OCI-LY1 (cell line): Measurements from ENCODE around the gene ERCC6.

Experiments
- H2AFZ ChIP-seq: fragments of 200-600 bp; sonication (generic), shearing (Covaris generic); 2 replicates; pipeline ENCODE4 v1.6.0; 2014; ENCODE audit warnings: antibody characterized with exemption, mild to moderate bottlenecking, low read length
- H3F3A ChIP-seq: fragments of 200-600 bp; sonication (generic), shearing (Covaris generic); 2 replicates; pipeline ENCODE4 v1.6.0; 2014; ENCODE audit warnings: mild to moderate bottlenecking, antibody characterized with exemption, low read length, moderate library complexity; ENCODE audit not compliant: insufficient read depth
- H3K27ac ChIP-seq: fragments of 200-600 bp; sonication (generic); 2 replicates; pipeline ENCODE4 v1.5.1; 2014; ENCODE audit warnings: low read length, mixed run types, mild to moderate bottlenecking, low read depth; ENCODE audit not compliant: poor library complexity, severe bottlenecking
- H3K27me3 ChIP-seq: fragments of 200-600 bp; sonication (generic); 2 replicates; pipeline ENCODE4 v1.6.0; 2014; ENCODE audit warnings: antibody characterized with exemption, mild to moderate bottlenecking, low read length, moderate library complexity; ENCODE audit not compliant: insufficient read depth
- H3K36me3 ChIP-seq: fragments of 200-600 bp; sonication (generic); 2 replicates; pipeline ENCODE4 v1.6.1; 2014; ENCODE audit warnings: mild to moderate bottlenecking, antibody characterized with exemption, low read length, moderate library complexity, mixed read lengths; ENCODE audit not compliant: insufficient read depth
- H3K4me1 ChIP-seq: fragments of 200-600 bp; sonication (generic); 2 replicates; pipeline ENCODE4 v1.5.1; 2014; ENCODE audit warnings: mild to moderate bottlenecking, low read length, moderate library complexity; ENCODE audit not compliant: insufficient read depth, severe bottlenecking
- H3K4me2 ChIP-seq: fragments of 200-600 bp; sonication (generic), shearing (Covaris generic); 2 replicates; pipeline ENCODE4 v1.6.1; 2014; ENCODE audit warnings: low read length
- H3K4me3 ChIP-seq: fragments of 200-600 bp; sonication (generic); 2 replicates; pipeline ENCODE4 v1.5.1; 2014; ENCODE audit warnings: low read length, low read depth, mild to moderate bottlenecking, mixed read lengths; ENCODE audit not compliant: poor library complexity, severe bottlenecking
- H3K79me2 ChIP-seq: fragments of 200-600 bp; shearing (Covaris generic); 2 replicates; pipeline ENCODE4 v1.6.1; 2016; ENCODE audit warnings: mixed run types, low read length, mixed read lengths; ENCODE audit not compliant: insufficient read depth
- H3K9ac ChIP-seq: fragments of 200-600 bp; sonication (generic), shearing (Covaris generic); 2 replicates; pipeline ENCODE4 v1.6.1; 2014; ENCODE audit warnings: mild to moderate bottlenecking, low read length, mixed read lengths
- H3K9me2 ChIP-seq: fragments of 200-600 bp; sonication (generic), shearing (Covaris generic); 2 replicates; pipeline ENCODE4 v1.6.1; 2014; ENCODE audit warnings: low read depth, mild to moderate bottlenecking, low read length, mixed read lengths
- H3K9me3 ChIP-seq: fragments of 200-600 bp; shearing (Covaris generic); 2 replicates; pipeline ENCODE4 v1.6.1; 2014; ENCODE audit warnings: low read length, mixed read lengths
- H4K20me1 ChIP-seq: fragments of 200-600 bp; sonication (generic), shearing (Covaris generic); 2 replicates; pipeline ENCODE4 v1.6.0; 2016; ENCODE audit warnings: mild to moderate bottlenecking, low read length; ENCODE audit not compliant: insufficient read depth
- EZH2 ChIP-seq: fragments of 200-600 bp; sonication (generic), shearing (Covaris generic); IDR thresholded peaks from 2 replicates; pipeline ENCODE4 v1.8.0; 2017; ENCODE audit warnings: borderline replicate concordance, mixed run types, mild to moderate bottlenecking, antibody characterized with exemption, low read length, moderate library complexity, mixed read lengths
- TF ChIP-seq, protein P1 (sequence below): fragments of 200-600 bp; sonication (generic), shearing (Covaris generic); IDR thresholded peaks from 2 replicates; pipeline ENCODE4 v1.5.1; 2017; ENCODE audit warnings: mild to moderate bottlenecking, antibody characterized with exemption, low read length, moderate library complexity, mixed read lengths

Gene ERCC6

DNA sequence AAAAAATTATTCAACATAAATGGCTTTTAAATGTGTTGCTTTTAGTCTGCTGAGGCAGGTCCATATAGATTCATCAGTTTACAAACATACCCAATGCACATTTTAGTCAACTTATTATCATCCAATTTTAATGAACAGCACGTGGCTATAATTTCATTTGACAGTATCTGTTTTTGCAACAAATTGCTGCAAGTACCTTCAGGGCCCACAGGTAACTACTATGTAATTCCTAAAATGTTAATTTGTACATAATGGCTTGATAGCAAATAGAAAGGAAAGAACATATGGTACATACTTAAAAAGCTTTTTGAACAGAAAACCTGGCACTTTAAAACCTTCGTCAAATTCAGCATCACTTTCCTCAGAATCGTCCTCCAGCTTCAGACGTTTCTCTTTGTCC, 33.3 kb downstream of the ERCC6 start:
- Histone ChIP-seq H3K4me1 (peaks cover 14% of the 10 kb centered on the region), H3K9me3 (no peaks in the 10 kb centered on the region), H3K79me2 (no peaks in the 10 kb centered on the region), H3K27ac (no peak overlapping the region), H3K4me2 (no peak overlapping the region), H3K27me3 (no peaks in the 10 kb centered on the region), H2AFZ (no peak overlapping the region), H3K4me3 (no peak overlapping the region), H3F3A (no peaks in the 10 kb centered on the region), H3K36me3 (peaks cover 8% of the 10 kb centered on the region; the same call in 1 of the 2 replicates), H4K20me1 (no peaks in the 10 kb centered on the region), H3K9me2 (no peaks in the 10 kb centered on the region), H3K9ac (no peak overlapping the region)
- TF ChIP-seq EZH2, result no peak
- TF ChIP-seq, protein P1, sequence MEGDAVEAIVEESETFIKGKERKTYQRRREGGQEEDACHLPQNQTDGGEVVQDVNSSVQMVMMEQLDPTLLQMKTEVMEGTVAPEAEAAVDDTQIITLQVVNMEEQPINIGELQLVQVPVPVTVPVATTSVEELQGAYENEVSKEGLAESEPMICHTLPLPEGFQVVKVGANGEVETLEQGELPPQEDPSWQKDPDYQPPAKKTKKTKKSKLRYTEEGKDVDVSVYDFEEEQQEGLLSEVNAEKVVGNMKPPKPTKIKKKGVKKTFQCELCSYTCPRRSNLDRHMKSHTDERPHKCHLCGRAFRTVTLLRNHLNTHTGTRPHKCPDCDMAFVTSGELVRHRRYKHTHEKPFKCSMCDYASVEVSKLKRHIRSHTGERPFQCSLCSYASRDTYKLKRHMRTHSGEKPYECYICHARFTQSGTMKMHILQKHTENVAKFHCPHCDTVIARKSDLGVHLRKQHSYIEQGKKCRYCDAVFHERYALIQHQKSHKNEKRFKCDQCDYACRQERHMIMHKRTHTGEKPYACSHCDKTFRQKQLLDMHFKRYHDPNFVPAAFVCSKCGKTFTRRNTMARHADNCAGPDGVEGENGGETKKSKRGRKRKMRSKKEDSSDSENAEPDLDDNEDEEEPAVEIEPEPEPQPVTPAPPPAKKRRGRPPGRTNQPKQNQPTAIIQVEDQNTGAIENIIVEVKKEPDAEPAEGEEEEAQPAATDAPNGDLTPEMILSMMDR, result no peak

DNA sequence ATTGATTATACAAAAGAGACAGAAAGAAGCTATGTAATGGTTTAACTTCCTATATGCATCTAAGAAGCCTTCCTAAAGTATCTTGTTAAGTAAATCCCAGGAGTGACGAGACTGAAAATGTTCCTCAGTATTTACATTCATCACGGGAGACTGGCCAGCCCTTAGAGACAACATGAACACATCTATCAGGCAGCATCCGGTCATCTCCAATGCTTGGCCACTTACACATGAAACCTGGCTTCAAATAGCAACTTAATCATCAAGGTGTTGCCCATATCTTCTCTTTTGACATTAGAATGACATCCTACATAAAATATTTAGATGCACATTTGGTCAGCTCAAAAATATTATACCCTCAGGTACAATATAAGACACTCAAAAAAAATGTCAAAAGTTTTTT, 33.8 kb downstream of the ERCC6 start:
- no peak overlapping the region for H3K4me3 ChIP-seq
- H3K4me2 ChIP-seq, result no peak overlapping the region
- H3K79me2 ChIP-seq, result no peaks in the 10 kb centered on the region
- H3K4me1 ChIP-seq, result peaks cover 14% of the 10 kb centered on the region
- TF ChIP-seq, protein P1, result no peak
- no peak for TF ChIP-seq EZH2
- H3K27me3 ChIP-seq, result no peaks in the 10 kb centered on the region
- H3K9me2 ChIP-seq, result no peaks in the 10 kb centered on the region
- H3K36me3 ChIP-seq, result peaks cover 13% of the 10 kb centered on the region; the same call in 1 of the 2 replicates
- no peak overlapping the region for H2AFZ ChIP-seq
- H4K20me1 ChIP-seq, result no peaks in the 10 kb centered on the region
- no peaks in the 10 kb centered on the region for H3K9me3 ChIP-seq
- no peak overlapping the region for H3K27ac ChIP-seq
- no peaks in the 10 kb centered on the region for H3F3A ChIP-seq
- H3K9ac ChIP-seq, result no peak overlapping the region

DNA sequence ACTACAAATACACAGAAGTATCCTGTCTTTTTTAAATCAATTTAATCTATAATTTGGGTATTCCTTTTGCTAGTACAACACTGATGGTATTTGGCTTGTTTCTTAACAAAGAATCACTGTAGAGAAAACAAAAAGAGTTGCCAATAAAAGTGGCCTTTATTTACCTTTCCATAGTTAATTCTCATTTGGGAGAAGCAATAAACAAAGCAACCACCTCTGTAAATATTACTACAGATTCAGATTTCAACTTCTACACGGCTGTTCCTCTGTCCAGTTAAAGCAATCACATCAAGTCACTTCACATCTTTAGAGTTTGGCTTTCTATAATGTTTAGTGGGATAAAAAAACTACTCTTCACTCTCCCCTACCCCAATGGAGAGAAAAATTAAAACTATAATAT, 34.4 kb downstream of the ERCC6 start:
- H3K27ac ChIP-seq, result no peak overlapping the region
- no peaks in the 10 kb centered on the region for H3K79me2 ChIP-seq
- H2AFZ ChIP-seq, result no peak overlapping the region
- no peaks in the 10 kb centered on the region for H3K27me3 ChIP-seq
- TF ChIP-seq EZH2, result no peak
- TF ChIP-seq, protein P1, result no peak
- no peak overlapping the region for H3K9ac ChIP-seq
- no peaks in the 10 kb centered on the region for H3F3A ChIP-seq
- H4K20me1 ChIP-seq, result no peaks in the 10 kb centered on the region
- no peak overlapping the region for H3K4me3 ChIP-seq
- peaks cover 14% of the 10 kb centered on the region for H3K4me1 ChIP-seq
- no peaks in the 10 kb centered on the region for H3K9me3 ChIP-seq
- H3K4me2 ChIP-seq, result no peak overlapping the region
- H3K36me3 ChIP-seq, result peaks cover 13% of the 10 kb centered on the region; the same call in 1 of the 2 replicates
- H3K9me2 ChIP-seq, result no peaks in the 10 kb centered on the region
